H9 (cell line): Measurements from ENCODE around the gene CHEK1. TPM values are rescaled to one million over a fixed set of nuclear protein-coding genes. Genes with fewer than 3 reads are reported as not detected.

Source experiments
- DNase-seq: peaks from one replicate; pipeline ENCODE4 v3.0.0-alpha.2; 2017
- H2AFZ ChIP-seq: one replicate; pipeline ENCODE4 v1.6.1; 2013; ENCODE audit warnings: mild to moderate bottlenecking, low read length, control low read depth, moderate library complexity
- H2AK5ac ChIP-seq: 2 replicates; pipeline ENCODE4 v1.6.1; 2013; ENCODE audit warnings: low read length, control low read depth, mixed read lengths; ENCODE audit not compliant: insufficient read length
- H2BK120ac ChIP-seq: one replicate; pipeline ENCODE4 v1.6.1; 2013; ENCODE audit warnings: low read depth, mild to moderate bottlenecking, low read length, control low read depth, inconsistent platforms; ENCODE audit not compliant: poor library complexity, severe bottlenecking
- H2BK12ac ChIP-seq: 2 replicates; pipeline ENCODE4 v1.6.1; 2013; ENCODE audit warnings: low read length, control low read depth, mixed read lengths, low read depth; ENCODE audit not compliant: insufficient read length
- H2BK15ac ChIP-seq: 2 replicates; pipeline ENCODE4 v1.6.1; 2013; ENCODE audit warnings: low read depth, low read length, control low read depth
- H2BK20ac ChIP-seq: one replicate; pipeline ENCODE4 v1.6.1; 2013; ENCODE audit warnings: low read depth, mild to moderate bottlenecking, low read length, control low read depth, inconsistent platforms; ENCODE audit not compliant: poor library complexity, severe bottlenecking
- H2BK5ac ChIP-seq: 2 replicates; pipeline ENCODE4 v1.6.1; 2013; ENCODE audit warnings: low read length, control low read depth, mixed read lengths; ENCODE audit not compliant: insufficient read length
- H3K14ac ChIP-seq: 2 replicates; pipeline ENCODE4 v1.6.1; 2013; ENCODE audit warnings: low read length, control low read depth; ENCODE audit not compliant: insufficient read depth
- H3K18ac ChIP-seq: 2 replicates; pipeline ENCODE4 v1.6.1; 2013; ENCODE audit warnings: low read depth, mild to moderate bottlenecking, mixed read lengths, low read length, control low read depth; ENCODE audit not compliant: insufficient read length
- H3K23ac ChIP-seq: 2 replicates; pipeline ENCODE4 v1.6.1; 2013; ENCODE audit warnings: low read length, control low read depth, mixed read lengths, low read depth; ENCODE audit not compliant: insufficient read length
- H3K23me2 ChIP-seq: 2 replicates; pipeline ENCODE4 v1.6.1; 2013; ENCODE audit warnings: low read depth, mild to moderate bottlenecking, mixed read lengths, low read length, control low read depth; ENCODE audit not compliant: insufficient read length, poor library complexity, severe bottlenecking
- H3K27ac ChIP-seq: 2 replicates; pipeline ENCODE4 v1.5.1; 2013; ENCODE audit warnings: low read length, control low read depth, mixed read lengths, low read depth; ENCODE audit not compliant: insufficient read length
- H3K27me3 ChIP-seq: 2 replicates; pipeline ENCODE4 v1.6.1; 2013; ENCODE audit warnings: low read length, control low read depth, inconsistent platforms; ENCODE audit not compliant: insufficient read depth
- H3K4ac ChIP-seq: 2 replicates; pipeline ENCODE4 v1.6.1; 2013; ENCODE audit warnings: low read depth, mild to moderate bottlenecking, control low read depth, inconsistent platforms, low read length, moderate library complexity
- H3K4me1 ChIP-seq: 2 replicates; pipeline ENCODE4 v1.6.1; 2013; ENCODE audit warnings: low read length, control low read depth, inconsistent platforms; ENCODE audit not compliant: insufficient read depth
- H3K4me2 ChIP-seq: 2 replicates; pipeline ENCODE4 v1.6.1; 2013; ENCODE audit warnings: low read length, control low read depth, mixed read lengths; ENCODE audit not compliant: insufficient read length, insufficient read depth
- H3K56ac ChIP-seq: 2 replicates; pipeline ENCODE4 v1.6.1; 2013; ENCODE audit warnings: low read depth, mild to moderate bottlenecking, mixed read lengths, low read length, control low read depth; ENCODE audit not compliant: insufficient read length
- H3K79me1 ChIP-seq: 2 replicates; pipeline ENCODE4 v1.6.1; 2013; ENCODE audit warnings: low read depth, mild to moderate bottlenecking, moderate library complexity, low read length, control low read depth, inconsistent platforms; ENCODE audit not compliant: insufficient read depth, poor library complexity, severe bottlenecking
- H3K79me2 ChIP-seq: 2 replicates; pipeline ENCODE4 v1.6.1; 2013; ENCODE audit warnings: low read length, control low read depth, inconsistent platforms; ENCODE audit not compliant: insufficient read depth
- H3K9ac ChIP-seq: 2 replicates; pipeline ENCODE4 v1.6.1; 2013; ENCODE audit warnings: low read length, control low read depth, mixed read lengths; ENCODE audit not compliant: insufficient read length; ENCODE audit errors: extremely low read depth
- H3K9me3 ChIP-seq: one replicate; pipeline ENCODE4 v1.6.1; 2013; ENCODE audit warnings: low read depth, low read length, inconsistent platforms; ENCODE audit not compliant: control insufficient read depth
- H3T11ph ChIP-seq: one replicate; pipeline ENCODE4 v1.6.1; 2013; ENCODE audit warnings: mild to moderate bottlenecking, low read length, control low read depth, inconsistent platforms
- H4K20me1 ChIP-seq: one replicate; pipeline ENCODE4 v1.6.1; 2013; ENCODE audit not compliant: control insufficient read depth, insufficient read length, insufficient read depth
- H4K5ac ChIP-seq: 2 replicates; pipeline ENCODE4 v1.6.1; 2013; ENCODE audit warnings: low read depth, mild to moderate bottlenecking, mixed read lengths, low read length, control low read depth; ENCODE audit not compliant: insufficient read length
- H4K8ac ChIP-seq: replicated peaks from 2 replicates; pipeline ENCODE4 v1.6.1; 2013; ENCODE audit warnings: low read length, control low read depth, mixed read lengths, low read depth; ENCODE audit not compliant: insufficient read length
- H4K91ac ChIP-seq: 2 replicates; pipeline ENCODE4 v1.6.1; 2013; ENCODE audit warnings: low read depth, mild to moderate bottlenecking, moderate library complexity, mixed read lengths, low read length, control low read depth; ENCODE audit not compliant: insufficient read length
- H3K27ac Mint-ChIP-seq, 3 experiments: 2 replicates in 2 of 3; 3 replicates in 1 of 3; pipeline ENCODE4 v1.8.0; 2020 to 2021; ENCODE audit warnings: mixed read lengths in 3 of 3, mild to moderate bottlenecking in 1 of 3, moderate library complexity in 1 of 3
- H3K27me3 Mint-ChIP-seq: 2 replicates; pipeline ENCODE4 v1.8.0; 2021; ENCODE audit warnings: low read depth, mild to moderate bottlenecking, moderate library complexity, mixed read lengths
- H3K36me3 Mint-ChIP-seq, 3 experiments: 2 replicates in 2 of 3; 3 replicates in 1 of 3; pipeline ENCODE4 v1.8.0; 2020 to 2021; ENCODE audit warnings: low read depth in 3 of 3, mixed read lengths in 3 of 3; ENCODE audit not compliant: insufficient read depth in 1 of 3
- H3K4me1 Mint-ChIP-seq, 2 experiments: 2 replicates each; pipeline ENCODE4 v1.8.0; 2020; ENCODE audit warnings: mixed read lengths in 2 of 2
- H3K4me3 Mint-ChIP-seq, 2 experiments: 2 replicates in 1 of 2; 3 replicates in 1 of 2; pipeline ENCODE4 v1.8.0; 2020 to 2021; ENCODE audit warnings: mild to moderate bottlenecking in 2 of 2, mixed read lengths in 2 of 2, moderate library complexity in 1 of 2
- H3K9me3 Mint-ChIP-seq, 2 experiments: 2 replicates in 1 of 2; 3 replicates in 1 of 2; pipeline ENCODE4 v1.8.0; 2020; ENCODE audit warnings: mild to moderate bottlenecking in 2 of 2, mixed read lengths in 2 of 2, moderate library complexity in 1 of 2
- CTCF ChIP-seq: fragments of 200-600 bp; sonication (generic); conservative IDR thresholded peaks from 3 replicates; pipeline ENCODE4 v1.8.0; 2021; ENCODE audit warnings: antibody characterized with exemption, mild to moderate bottlenecking
- WGBS: extraction: QIAGEN DNeasy Blood & Tissue Kit; methylation state at CpG from one replicate; pipeline ENCODE4 v1.1.7; 2013; ENCODE audit warnings: missing lambda C conversion rate, low lambda C conversion rate, mixed read lengths; ENCODE audit not compliant: insufficient read length; ENCODE audit errors: extremely low coverage; 5-methylcytosine and 5-hydroxymethylcytosine counted together
- total RNA-seq: library from RNA; stranded (reverse); gene quantifications from 2 replicates; pipeline ENCODE4 v1.2.1, GENCODE V29; 2021

Gene CHEK1
- total RNA-seq, 1 experiment from 2014 or later: 126 TPM

- H3K36me3 Mint-ChIP-seq: peaks cover 12 to 37% (median 36%) of the 10 kb centered on the region in 3 experiments
- no peaks in the 10 kb centered on the region for H3K79me2 ChIP-seq
- H2BK12ac ChIP-seq: no peak overlapping the region
- H2AFZ ChIP-seq: no peak overlapping the region
- H3K4me3 Mint-ChIP-seq: no peak overlapping the region
- no peak overlapping the region for H3K27ac ChIP-seq
- H3K18ac ChIP-seq: no peak overlapping the region
- no peak overlapping the region for H3K4ac ChIP-seq
- no peaks in the 10 kb centered on the region for H4K20me1 ChIP-seq
- H3K14ac ChIP-seq: no peak overlapping the region
- no peaks in the 10 kb centered on the region for H3K79me1 ChIP-seq
- no peak overlapping the region for H4K91ac ChIP-seq
- no peak overlapping the region for H3K27ac Mint-ChIP-seq
- no peaks in the 10 kb centered on the region for H3K27me3 ChIP-seq
- H3K9ac ChIP-seq: no peak overlapping the region
- no peak overlapping the region for H2BK15ac ChIP-seq
- no peak overlapping the region for H2BK120ac ChIP-seq
- no CpG with 5 or more reads among the region's 2 CpGs for WGBS
- no peak overlapping the region for H2AK5ac ChIP-seq
- no peak overlapping the region for H3K56ac ChIP-seq
- no peak overlapping the region for H2BK5ac ChIP-seq
- H3K27me3 Mint-ChIP-seq: no peaks in the 10 kb centered on the region
- H2BK20ac ChIP-seq: no peak overlapping the region
- no peak overlapping the region for H3K23ac ChIP-seq
- no peak for DNase-seq
- H3K4me1 Mint-ChIP-seq: no peaks in the 10 kb centered on the region
- H3K4me2 ChIP-seq: no peak overlapping the region
- peaks cover 0 to 4% of the 10 kb centered on the region in 2 experiments; a peak in 1 of 5 replicates for H3K9me3 Mint-ChIP-seq
- H3K9me3 ChIP-seq: no peaks in the 10 kb centered on the region
- no peak for TF ChIP-seq CTCF
- H4K5ac ChIP-seq: no peak overlapping the region
- H3K4me1 ChIP-seq: no peaks in the 10 kb centered on the region
- H3K23me2 ChIP-seq: no peaks in the 10 kb centered on the region
- H3T11ph ChIP-seq: no peak overlapping the region
- no peak overlapping the region for H4K8ac ChIP-seq
Observed at GRCh38 chr11:125671561-125671960, 46.6 kb downstream of the CHEK1 start.
